Measurements from ENCODE around the gene RIC8A. TPM values are rescaled to one million over a fixed set of nuclear protein-coding genes. Genes with fewer than 3 reads are reported as not detected.

RIC8A gene
- total and polyA plus RNA-seq, 9 of the 15 experiments (the other 6 are each of a cell fraction or from before 2014, with no cell fraction given) = 10.7 to 108 (median 72.1) TPM

DNA sequence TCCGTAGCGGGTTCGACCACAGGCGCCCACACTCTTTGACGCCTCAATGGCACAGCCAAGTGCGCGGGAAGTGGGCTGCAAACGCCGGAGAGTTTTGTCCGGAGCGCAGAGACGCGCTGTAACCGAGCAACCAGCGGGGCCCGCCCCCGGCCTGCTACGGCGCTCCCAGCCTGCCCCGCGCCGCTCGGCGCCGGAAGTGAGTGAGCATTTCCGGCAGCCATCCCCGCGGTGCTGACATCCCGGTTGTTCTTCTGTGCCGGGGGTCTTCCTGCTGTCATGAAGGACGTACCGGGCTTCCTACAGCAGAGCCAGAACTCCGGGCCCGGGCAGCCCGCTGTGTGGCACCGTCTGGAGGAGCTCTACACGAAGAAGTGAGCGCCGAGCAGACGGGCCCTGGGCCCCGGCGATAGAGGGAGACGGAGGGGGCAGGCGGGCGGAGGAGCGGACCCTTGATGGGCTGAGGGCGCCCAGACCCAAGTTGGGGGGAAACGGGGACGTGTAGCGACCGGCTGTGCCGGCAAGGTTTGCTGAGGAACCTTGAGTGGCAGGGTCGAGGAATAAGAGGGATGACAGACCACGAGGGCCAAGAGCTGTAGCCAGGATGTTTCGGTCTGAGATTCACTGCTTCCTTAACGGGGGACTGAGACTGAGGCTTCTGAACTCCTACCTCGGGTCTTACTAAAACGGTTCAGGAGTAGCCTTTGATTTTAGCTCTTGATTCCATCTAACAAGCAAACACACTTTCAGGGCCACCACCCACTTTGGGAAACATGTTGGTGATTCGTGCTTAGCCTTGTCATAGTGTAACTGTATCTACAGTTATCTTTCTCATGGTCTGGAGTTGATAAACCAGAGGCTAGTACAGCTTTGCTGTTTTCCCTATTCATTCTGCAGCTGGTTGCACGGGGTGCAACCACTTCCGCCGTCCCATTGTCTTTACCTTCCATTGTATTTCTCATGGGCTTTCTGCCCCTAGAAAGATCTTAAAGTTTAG is 29.6 kb downstream of the RIC8A start, which contains the start of gene PSMD13 (continued):
- TF ChIP-seq ARNT (IDR thresholded peaks at IDR 0.05) = no peak
- TF ChIP-seq, protein P1, sequence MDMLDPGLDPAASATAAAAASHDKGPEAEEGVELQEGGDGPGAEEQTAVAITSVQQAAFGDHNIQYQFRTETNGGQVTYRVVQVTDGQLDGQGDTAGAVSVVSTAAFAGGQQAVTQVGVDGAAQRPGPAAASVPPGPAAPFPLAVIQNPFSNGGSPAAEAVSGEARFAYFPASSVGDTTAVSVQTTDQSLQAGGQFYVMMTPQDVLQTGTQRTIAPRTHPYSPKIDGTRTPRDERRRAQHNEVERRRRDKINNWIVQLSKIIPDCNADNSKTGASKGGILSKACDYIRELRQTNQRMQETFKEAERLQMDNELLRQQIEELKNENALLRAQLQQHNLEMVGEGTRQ (CRISPR knock-in tag; IDR thresholded peaks at IDR 0.05) = no peak
- no peak for TF ChIP-seq CHD2 (IDR thresholded peaks at IDR 0.05; ENCODE audit: low read depth, low read length)
- peak; percentile 82 for TF ChIP-seq ZNF143 (CRISPR knock-in tag; IDR thresholded peaks at IDR 0.05)
- TF ChIP-seq ZNF436 (CRISPR knock-in tag; IDR thresholded peaks at IDR 0.05) = no peak
- TF ChIP-seq CXXC5 (CRISPR knock-in tag; IDR thresholded peaks at IDR 0.05) = peak; percentile 78
- TF ChIP-seq STAT5A (IDR thresholded peaks at IDR 0.05; ENCODE audit: borderline replicate concordance, low read length) = no peak
- peak; percentile 57; the same call in 1 of the 2 replicates for TF ChIP-seq E2F1 (CRISPR knock-in tag; IDR thresholded peaks at IDR 0.05)
- TF ChIP-seq CREM (IDR thresholded peaks at IDR 0.05; ENCODE audit: low read depth) = peak; percentile 63
- TF ChIP-seq, protein P2, sequence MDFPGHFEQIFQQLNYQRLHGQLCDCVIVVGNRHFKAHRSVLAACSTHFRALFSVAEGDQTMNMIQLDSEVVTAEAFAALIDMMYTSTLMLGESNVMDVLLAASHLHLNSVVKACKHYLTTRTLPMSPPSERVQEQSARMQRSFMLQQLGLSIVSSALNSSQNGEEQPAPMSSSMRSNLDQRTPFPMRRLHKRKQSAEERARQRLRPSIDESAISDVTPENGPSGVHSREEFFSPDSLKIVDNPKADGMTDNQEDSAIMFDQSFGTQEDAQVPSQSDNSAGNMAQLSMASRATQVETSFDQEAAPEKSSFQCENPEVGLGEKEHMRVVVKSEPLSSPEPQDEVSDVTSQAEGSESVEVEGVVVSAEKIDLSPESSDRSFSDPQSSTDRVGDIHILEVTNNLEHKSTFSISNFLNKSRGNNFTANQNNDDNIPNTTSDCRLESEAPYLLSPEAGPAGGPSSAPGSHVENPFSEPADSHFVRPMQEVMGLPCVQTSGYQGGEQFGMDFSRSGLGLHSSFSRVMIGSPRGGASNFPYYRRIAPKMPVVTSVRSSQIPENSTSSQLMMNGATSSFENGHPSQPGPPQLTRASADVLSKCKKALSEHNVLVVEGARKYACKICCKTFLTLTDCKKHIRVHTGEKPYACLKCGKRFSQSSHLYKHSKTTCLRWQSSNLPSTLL (IDR thresholded peaks at IDR 0.05) = no peak
- TF ChIP-seq FOXK2 (conservative IDR thresholded peaks at IDR 0.05 in 1 of 2, IDR thresholded peaks at IDR 0.05 in 1 of 2; ENCODE audit: low read depth in 2 of 2) = peak; percentile 29 to 34; a peak in 1 of 4 replicates
- no peak for TF ChIP-seq KAT2B (IDR thresholded peaks at IDR 0.05; ENCODE audit: low read depth, low read length)
- no peak for TF ChIP-seq PYGO2 (tag; IDR thresholded peaks at IDR 0.05)
- no peak for TF ChIP-seq ZNF717 (CRISPR knock-in tag; IDR thresholded peaks at IDR 0.05)
- peak; percentile 61; the same call in 1 of the 2 replicates for TF ChIP-seq ETV1 (tag; conservative IDR thresholded peaks at IDR 0.05; ENCODE audit: low read depth)
- no peak for TF ChIP-seq PTTG1 (tag; IDR thresholded peaks at IDR 0.05; ENCODE audit: low read depth)
- no peak; the same call in 1 of the 2 replicates for TF ChIP-seq ZC3H4 (CRISPR knock-in tag; IDR thresholded peaks at IDR 0.05; ENCODE audit: borderline replicate concordance)
- TF ChIP-seq ZNF668 (CRISPR knock-in tag; IDR thresholded peaks at IDR 0.05) = no peak
- TF ChIP-seq CC2D1A (IDR thresholded peaks at IDR 0.05) = no peak
- TF ChIP-seq HNRNPH1 (optimal IDR thresholded peaks at IDR 0.05; ENCODE audit: low read depth, low read length) = no peak
- no peak for TF ChIP-seq ZNF224 (CRISPR knock-in tag; IDR thresholded peaks at IDR 0.05)
- no peak for TF ChIP-seq RCOR1 (IDR thresholded peaks at IDR 0.05; ENCODE audit: borderline replicate concordance in 1 of 2, low read depth in 2 of 2, low read length in 2 of 2)
- no peak for TF ChIP-seq CBX8 (IDR thresholded peaks at IDR 0.05; ENCODE audit: borderline replicate concordance, extremely low read depth, low read depth, low read length, poor library complexity, severe bottlenecking)
- no peak for TF ChIP-seq ZFPM2 (CRISPR knock-in tag; IDR thresholded peaks at IDR 0.05)
- TF ChIP-seq ZNF586 (CRISPR knock-in tag; conservative IDR thresholded peaks at IDR 0.05) = no peak
- no peak for TF ChIP-seq ZNF780A (CRISPR knock-in tag; IDR thresholded peaks at IDR 0.05)
